Hepatocyte (in vitro differentiated cells): ENCODE measurements around the gene MBP. TPM values are rescaled to one million over a fixed set of nuclear protein-coding genes. Genes with fewer than 3 reads are reported as not detected.

Experiments used
- DNase-seq: peaks from one replicate; pipeline ENCODE4 v3.0.0-alpha.2; 2016; ENCODE audit warnings: low spot score
- H2AFZ ChIP-seq: fragments of 200-600 bp; sonication (generic); 2 replicates; pipeline ENCODE4 v1.6.0; 2016; ENCODE audit warnings: antibody characterized with exemption, mild to moderate bottlenecking
- H3K27ac ChIP-seq: fragments of 200-600 bp; sonication (generic); 2 replicates; pipeline ENCODE4 v1.5.1; 2016; ENCODE audit warnings: mild to moderate bottlenecking
- H3K27me3 ChIP-seq: fragments of 200-600 bp; sonication (generic); 2 replicates; pipeline ENCODE4 v1.6.1; 2016
- H3K36me3 ChIP-seq: fragments of 200-600 bp; sonication (generic); replicated peaks from 2 replicates; pipeline ENCODE4 v1.5.1; 2016; ENCODE audit warnings: low read depth; ENCODE audit not compliant: insufficient read depth
- H3K4me1 ChIP-seq: fragments of 200-600 bp; sonication (generic); 2 replicates; pipeline ENCODE4 v1.5.1; 2016; ENCODE audit warnings: mild to moderate bottlenecking, moderate library complexity; ENCODE audit not compliant: insufficient read depth
- H3K4me2 ChIP-seq: fragments of 200-600 bp; sonication (generic); 2 replicates; pipeline ENCODE4 v1.6.0; 2016
- H3K4me3 ChIP-seq: fragments of 200-600 bp; sonication (generic); 2 replicates; pipeline ENCODE4 v1.5.1; 2016; ENCODE audit warnings: mild to moderate bottlenecking
- H3K79me2 ChIP-seq: fragments of 200-600 bp; sonication (generic); 2 replicates; pipeline ENCODE4 v1.6.0; 2017; ENCODE audit warnings: mild to moderate bottlenecking
- H3K9me2 ChIP-seq: fragments of 200-600 bp; sonication (generic); replicated peaks from 2 replicates; pipeline ENCODE4 v1.6.0; 2017; ENCODE audit warnings: mild to moderate bottlenecking; ENCODE audit not compliant: insufficient read depth
- H3K9me3 ChIP-seq: fragments of 200-600 bp; sonication (generic); 2 replicates; pipeline ENCODE4 v1.5.1; 2016; ENCODE audit warnings: low read depth, mild to moderate bottlenecking
- H4K20me1 ChIP-seq: fragments of 200-600 bp; sonication (generic); 2 replicates; pipeline ENCODE4 v1.6.0; 2016; ENCODE audit warnings: mild to moderate bottlenecking; ENCODE audit not compliant: insufficient read depth, poor library complexity, severe bottlenecking
- EZH2 ChIP-seq: fragments of 200-600 bp; sonication (generic); IDR thresholded peaks from 2 replicates; pipeline ENCODE4 v1.6.1; 2016; ENCODE audit warnings: antibody characterized with exemption, mild to moderate bottlenecking, borderline replicate concordance
- EZH2phosphoT487 ChIP-seq: fragments of 200-600 bp; sonication (generic); IDR thresholded peaks from one replicate; pipeline ENCODE4 v1.6.1; 2018; ENCODE audit warnings: antibody characterized with exemption, mild to moderate bottlenecking, low read depth, moderate library complexity; ENCODE audit not compliant: unreplicated experiment, severe bottlenecking
- WGBS: methylation state at CpG from one replicate; pipeline ENCODE4 v1.1.6; 2016; ENCODE audit warnings: low lambda C conversion rate; ENCODE audit errors: missing lambda C conversion rate; 5-methylcytosine and 5-hydroxymethylcytosine counted together
- polyA plus RNA-seq: library from polyadenylated mRNA; unstranded; fragments of >200 nt; fragmentation: Nextera tagmentation; extraction: Ambion mirVana; gene quantifications from 2 replicates; pipeline ENCODE4 v1.2.1, GENCODE V29; 2016
- total RNA-seq: library from RNA; depleted of rRNA; stranded (reverse); fragments of >200 nt; gene quantifications from 2 replicates; pipeline ENCODE4 v1.2.3, GENCODE V29; 2014
- TF ChIP-seq, protein P1 (sequence below): fragments of 200-600 bp; sonication (generic); IDR thresholded peaks from 2 replicates; pipeline ENCODE4 v1.5.1; 2016; ENCODE audit warnings: antibody characterized with exemption, mild to moderate bottlenecking; ENCODE audit not compliant: poor library complexity

MBP gene
- total and polyA plus RNA-seq, 2 experiments from 2014 or later = 21.6 to 22.1 TPM

DNA sequence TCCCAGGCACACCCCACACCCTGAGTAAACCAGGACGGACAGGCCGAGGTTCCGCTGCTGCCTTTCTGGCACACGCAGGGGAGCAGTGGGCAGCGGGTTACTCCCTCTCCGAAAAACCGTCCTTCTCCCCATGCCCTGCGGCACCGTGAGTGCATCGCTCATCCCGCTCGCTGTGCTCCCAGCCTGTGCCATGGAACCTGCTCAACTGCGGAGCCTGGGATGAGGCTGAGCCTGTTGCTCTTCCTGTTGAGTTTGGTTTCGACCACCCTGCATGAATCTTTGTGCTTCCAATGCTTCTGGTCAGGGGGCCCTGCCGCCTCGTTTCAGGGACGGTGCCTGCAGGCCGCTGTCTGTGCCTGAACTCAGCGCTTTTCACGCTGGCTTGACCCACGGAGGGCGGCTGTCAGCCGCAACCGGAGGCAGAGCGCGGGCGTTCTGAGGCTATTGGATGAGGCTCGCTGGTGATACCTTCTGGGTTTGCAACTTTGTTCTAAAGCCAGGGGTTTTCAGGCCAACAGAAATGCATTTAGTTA, 106.7 kb downstream of the MBP start:
- Histone ChIP-seq H3K27me3 (no peaks in the 10 kb centered on the region), H3K27ac (no peak overlapping the region), H2AFZ (no peak overlapping the region), H3K9me3 (no peaks in the 10 kb centered on the region), H4K20me1 (no peaks in the 10 kb centered on the region), H3K9me2 (no peaks in the 10 kb centered on the region), H3K4me2 (no peak overlapping the region), H3K4me1 (no peaks in the 10 kb centered on the region), H3K79me2 (no peaks in the 10 kb centered on the region), H3K36me3 (no peaks in the 10 kb centered on the region), H3K4me3 (no peak overlapping the region)
- no peak for DNase-seq
- WGBS = 97% methylated on average over 28 of the region's 28 CpGs
- TF ChIP-seq, protein P1, sequence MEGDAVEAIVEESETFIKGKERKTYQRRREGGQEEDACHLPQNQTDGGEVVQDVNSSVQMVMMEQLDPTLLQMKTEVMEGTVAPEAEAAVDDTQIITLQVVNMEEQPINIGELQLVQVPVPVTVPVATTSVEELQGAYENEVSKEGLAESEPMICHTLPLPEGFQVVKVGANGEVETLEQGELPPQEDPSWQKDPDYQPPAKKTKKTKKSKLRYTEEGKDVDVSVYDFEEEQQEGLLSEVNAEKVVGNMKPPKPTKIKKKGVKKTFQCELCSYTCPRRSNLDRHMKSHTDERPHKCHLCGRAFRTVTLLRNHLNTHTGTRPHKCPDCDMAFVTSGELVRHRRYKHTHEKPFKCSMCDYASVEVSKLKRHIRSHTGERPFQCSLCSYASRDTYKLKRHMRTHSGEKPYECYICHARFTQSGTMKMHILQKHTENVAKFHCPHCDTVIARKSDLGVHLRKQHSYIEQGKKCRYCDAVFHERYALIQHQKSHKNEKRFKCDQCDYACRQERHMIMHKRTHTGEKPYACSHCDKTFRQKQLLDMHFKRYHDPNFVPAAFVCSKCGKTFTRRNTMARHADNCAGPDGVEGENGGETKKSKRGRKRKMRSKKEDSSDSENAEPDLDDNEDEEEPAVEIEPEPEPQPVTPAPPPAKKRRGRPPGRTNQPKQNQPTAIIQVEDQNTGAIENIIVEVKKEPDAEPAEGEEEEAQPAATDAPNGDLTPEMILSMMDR = no peak
- TF ChIP-seq EZH2phosphoT487 (no peak), EZH2 (no peak)

DNA sequence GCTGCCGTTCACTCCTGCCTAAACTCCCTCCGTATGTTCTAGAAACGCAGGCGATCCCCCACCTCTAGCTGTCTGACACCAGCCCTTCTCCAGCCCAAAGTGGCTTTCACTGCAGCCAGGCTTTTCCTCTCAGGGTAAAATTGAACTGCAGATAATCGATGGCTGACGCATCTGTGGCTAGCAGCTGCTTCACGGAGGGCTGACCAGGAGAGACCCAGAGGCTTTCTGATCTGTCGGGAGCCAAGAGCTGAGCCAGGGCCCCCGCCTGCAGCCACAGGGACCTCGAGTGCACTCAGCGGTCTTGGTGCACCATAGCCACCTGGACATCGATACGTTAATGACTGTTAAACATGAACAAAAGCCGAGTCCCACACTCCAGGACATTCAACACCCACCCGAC, 107.5 kb downstream of the MBP start:
- 89% methylated on average over 15 of the region's 15 CpGs for WGBS
- no peak overlapping the region for H3K4me3 ChIP-seq
- H3K9me3 ChIP-seq = no peaks in the 10 kb centered on the region
- H4K20me1 ChIP-seq = no peaks in the 10 kb centered on the region
- no peaks in the 10 kb centered on the region for H3K9me2 ChIP-seq
- DNase-seq = no peak
- no peaks in the 10 kb centered on the region for H3K79me2 ChIP-seq
- no peaks in the 10 kb centered on the region for H3K27me3 ChIP-seq
- H3K27ac ChIP-seq = no peak overlapping the region
- H3K4me2 ChIP-seq = no peak overlapping the region
- TF ChIP-seq EZH2 (no peak), EZH2phosphoT487 (no peak)
- TF ChIP-seq, protein P1 = no peak
- no peak overlapping the region for H2AFZ ChIP-seq
- no peaks in the 10 kb centered on the region for H3K4me1 ChIP-seq
- no peaks in the 10 kb centered on the region for H3K36me3 ChIP-seq

DNA sequence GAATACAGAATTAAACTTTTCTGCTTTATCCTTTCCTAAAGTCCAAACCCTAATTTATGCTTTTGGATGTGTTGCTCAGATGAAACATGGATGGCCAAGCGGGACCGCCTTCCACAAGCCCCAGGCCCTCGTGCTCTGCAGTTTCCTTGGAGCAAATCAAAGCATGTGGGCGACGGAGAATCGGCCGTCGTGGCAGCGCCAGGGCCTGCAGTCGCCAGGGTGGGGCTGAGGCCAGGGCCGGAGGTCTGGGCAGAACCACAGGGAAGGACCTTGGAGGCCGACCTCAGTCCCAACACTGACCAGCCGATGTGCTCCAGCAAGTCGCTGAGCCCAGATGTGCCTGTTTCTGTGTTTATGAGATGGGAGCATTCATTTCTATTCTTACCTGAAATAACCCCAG, 108.1 kb downstream of the MBP start:
- 97% methylated on average over 14 of the region's 14 CpGs for WGBS
- Histone ChIP-seq H3K27ac (no peak overlapping the region), H3K4me3 (no peak overlapping the region), H3K9me2 (no peaks in the 10 kb centered on the region), H3K4me2 (no peak overlapping the region), H4K20me1 (no peaks in the 10 kb centered on the region), H3K79me2 (no peaks in the 10 kb centered on the region), H2AFZ (no peak overlapping the region), H3K9me3 (no peaks in the 10 kb centered on the region), H3K4me1 (no peaks in the 10 kb centered on the region), H3K27me3 (no peaks in the 10 kb centered on the region), H3K36me3 (no peaks in the 10 kb centered on the region)
- TF ChIP-seq EZH2phosphoT487 (no peak), EZH2 (no peak)
- TF ChIP-seq, protein P1 = no peak
- DNase-seq = no peak
